ENCODE results near the gene FHIT.

The FHIT gene

GRCh38 chr3:60453326-60453725 lies 797.9 kb downstream of the FHIT start:
- H3K27me3 ChIP-seq (ENCODE audit: insufficient read depth, low read length): no peaks in the 10 kb centered on the region
- H3K27ac ChIP-seq (ENCODE audit: low read depth, low read length): no peak overlapping the region
- H2AFZ ChIP-seq (ENCODE audit: low read length, unreplicated experiment): no peak overlapping the region
- no peaks in the 10 kb centered on the region for H3K36me3 ChIP-seq (ENCODE audit: insufficient read depth, low read length)
- H3K4me3 ChIP-seq (ENCODE audit: low read depth, low read length): no peak overlapping the region
- H3K79me2 ChIP-seq (ENCODE audit: control insufficient read depth, insufficient read depth, low read length, unreplicated experiment): no peaks in the 10 kb centered on the region
- no peaks in the 10 kb centered on the region for H3K4me1 ChIP-seq (ENCODE audit: control insufficient read depth, insufficient read depth, low read length, unreplicated experiment)

- no peak overlapping the region for H3K4me3 ChIP-seq (ENCODE audit: low read depth, low read length)
- no peaks in the 10 kb centered on the region for H3K36me3 ChIP-seq (ENCODE audit: insufficient read depth, low read length)
- H3K4me1 ChIP-seq (ENCODE audit: control insufficient read depth, insufficient read depth, low read length, unreplicated experiment): no peaks in the 10 kb centered on the region
- no peak overlapping the region for H2AFZ ChIP-seq (ENCODE audit: low read length, unreplicated experiment)
- no peaks in the 10 kb centered on the region for H3K79me2 ChIP-seq (ENCODE audit: control insufficient read depth, insufficient read depth, low read length, unreplicated experiment)
- no peak overlapping the region for H3K27ac ChIP-seq (ENCODE audit: low read depth, low read length)
- H3K27me3 ChIP-seq (ENCODE audit: insufficient read depth, low read length): no peaks in the 10 kb centered on the region
These were observed 802.6 kb downstream of the FHIT start for GRCh38 chr3:60448696-60449095.

- Histone ChIP-seq H3K4me1 (ENCODE audit: control insufficient read depth, insufficient read depth, low read length, unreplicated experiment) (no peaks in the 10 kb centered on the region), H3K4me3 (ENCODE audit: low read depth, low read length) (no peak overlapping the region), H3K79me2 (ENCODE audit: control insufficient read depth, insufficient read depth, low read length, unreplicated experiment) (no peaks in the 10 kb centered on the region), H3K36me3 (ENCODE audit: insufficient read depth, low read length) (no peaks in the 10 kb centered on the region), H3K27ac (ENCODE audit: low read depth, low read length) (no peak overlapping the region), H3K27me3 (ENCODE audit: insufficient read depth, low read length) (no peaks in the 10 kb centered on the region), H2AFZ (ENCODE audit: low read length, unreplicated experiment) (no peak overlapping the region)
These were observed 805.8 kb downstream of the FHIT start for GRCh38 chr3:60445446-60445845.

- no peak overlapping the region for H3K27ac ChIP-seq (ENCODE audit: low read depth, low read length)
- no peaks in the 10 kb centered on the region for H3K36me3 ChIP-seq (ENCODE audit: insufficient read depth, low read length)
- no peak overlapping the region for H3K4me3 ChIP-seq (ENCODE audit: low read depth, low read length)
- H3K4me1 ChIP-seq (ENCODE audit: control insufficient read depth, insufficient read depth, low read length, unreplicated experiment): no peaks in the 10 kb centered on the region
- no peaks in the 10 kb centered on the region for H3K27me3 ChIP-seq (ENCODE audit: insufficient read depth, low read length)
- H2AFZ ChIP-seq (ENCODE audit: low read length, unreplicated experiment): no peak overlapping the region
- H3K79me2 ChIP-seq (ENCODE audit: control insufficient read depth, insufficient read depth, low read length, unreplicated experiment): no peaks in the 10 kb centered on the region
These were observed 806.3 kb downstream of the FHIT start for GRCh38 chr3:60444898-60445437.

GRCh38 chr3:60440869-60441268 lies 810.4 kb downstream of the FHIT start:
- H3K79me2 ChIP-seq (ENCODE audit: control insufficient read depth, insufficient read depth, low read length, unreplicated experiment): no peaks in the 10 kb centered on the region
- H3K4me3 ChIP-seq (ENCODE audit: low read depth, low read length): no peak overlapping the region
- no peak overlapping the region for H2AFZ ChIP-seq (ENCODE audit: low read length, unreplicated experiment)
- no peaks in the 10 kb centered on the region for H3K27me3 ChIP-seq (ENCODE audit: insufficient read depth, low read length)
- H3K27ac ChIP-seq (ENCODE audit: low read depth, low read length): no peak overlapping the region
- no peaks in the 10 kb centered on the region for H3K4me1 ChIP-seq (ENCODE audit: control insufficient read depth, insufficient read depth, low read length, unreplicated experiment)
- H3K36me3 ChIP-seq (ENCODE audit: insufficient read depth, low read length): no peaks in the 10 kb centered on the region

GRCh38 chr3:60435941-60436650 lies 815.2 kb downstream of the FHIT start:
- no peaks in the 10 kb centered on the region for H3K79me2 ChIP-seq (ENCODE audit: control insufficient read depth, insufficient read depth, low read length, unreplicated experiment)
- H3K27ac ChIP-seq (ENCODE audit: low read depth, low read length): no peak overlapping the region
- no peak overlapping the region for H2AFZ ChIP-seq (ENCODE audit: low read length, unreplicated experiment)
- no peak overlapping the region for H3K4me3 ChIP-seq (ENCODE audit: low read depth, low read length)
- H3K4me1 ChIP-seq (ENCODE audit: control insufficient read depth, insufficient read depth, low read length, unreplicated experiment): no peaks in the 10 kb centered on the region
- no peaks in the 10 kb centered on the region for H3K27me3 ChIP-seq (ENCODE audit: insufficient read depth, low read length)
- H3K36me3 ChIP-seq (ENCODE audit: insufficient read depth, low read length): no peaks in the 10 kb centered on the region

GRCh38 chr3:60434950-60435349 lies 816.3 kb downstream of the FHIT start:
- Histone ChIP-seq H3K27ac (ENCODE audit: low read depth, low read length) (no peak overlapping the region), H3K79me2 (ENCODE audit: control insufficient read depth, insufficient read depth, low read length, unreplicated experiment) (no peaks in the 10 kb centered on the region), H3K27me3 (ENCODE audit: insufficient read depth, low read length) (no peaks in the 10 kb centered on the region), H2AFZ (ENCODE audit: low read length, unreplicated experiment) (no peak overlapping the region), H3K4me3 (ENCODE audit: low read depth, low read length) (no peak overlapping the region), H3K36me3 (ENCODE audit: insufficient read depth, low read length) (no peaks in the 10 kb centered on the region), H3K4me1 (ENCODE audit: control insufficient read depth, insufficient read depth, low read length, unreplicated experiment) (no peaks in the 10 kb centered on the region)

- Histone ChIP-seq H3K27me3 (ENCODE audit: insufficient read depth, low read length) (no peaks in the 10 kb centered on the region), H3K4me3 (ENCODE audit: low read depth, low read length) (no peak overlapping the region), H3K36me3 (ENCODE audit: insufficient read depth, low read length) (no peaks in the 10 kb centered on the region), H3K4me1 (ENCODE audit: control insufficient read depth, insufficient read depth, low read length, unreplicated experiment) (no peaks in the 10 kb centered on the region), H3K79me2 (ENCODE audit: control insufficient read depth, insufficient read depth, low read length, unreplicated experiment) (no peaks in the 10 kb centered on the region), H2AFZ (ENCODE audit: low read length, unreplicated experiment) (no peak overlapping the region), H3K27ac (ENCODE audit: low read depth, low read length) (no peak overlapping the region)
These were observed 816.9 kb downstream of the FHIT start for GRCh38 chr3:60434323-60434722.

GRCh38 chr3:60431599-60431958 lies 819.7 kb downstream of the FHIT start:
- Histone ChIP-seq H3K27ac (ENCODE audit: low read depth, low read length) (no peak overlapping the region), H3K79me2 (ENCODE audit: control insufficient read depth, insufficient read depth, low read length, unreplicated experiment) (no peaks in the 10 kb centered on the region), H2AFZ (ENCODE audit: low read length, unreplicated experiment) (no peak overlapping the region), H3K4me1 (ENCODE audit: control insufficient read depth, insufficient read depth, low read length, unreplicated experiment) (no peaks in the 10 kb centered on the region), H3K36me3 (ENCODE audit: insufficient read depth, low read length) (no peaks in the 10 kb centered on the region), H3K4me3 (ENCODE audit: low read depth, low read length) (no peak overlapping the region), H3K27me3 (ENCODE audit: insufficient read depth, low read length) (no peaks in the 10 kb centered on the region)

GRCh38 chr3:60430205-60430604 lies 821.0 kb downstream of the FHIT start:
- Histone ChIP-seq H3K4me3 (ENCODE audit: low read depth, low read length) (no peak overlapping the region), H3K4me1 (ENCODE audit: control insufficient read depth, insufficient read depth, low read length, unreplicated experiment) (no peaks in the 10 kb centered on the region)

GRCh38 chr3:60427109-60427508 lies 824.1 kb downstream of the FHIT start:
- H3K4me1 ChIP-seq (ENCODE audit: control insufficient read depth, insufficient read depth, low read length, unreplicated experiment): no peaks in the 10 kb centered on the region
- H3K27ac ChIP-seq (ENCODE audit: low read depth, low read length): no peak overlapping the region
- H3K4me3 ChIP-seq (ENCODE audit: low read depth, low read length): no peak overlapping the region
- no peak overlapping the region for H2AFZ ChIP-seq (ENCODE audit: low read length, unreplicated experiment)
- H3K27me3 ChIP-seq (ENCODE audit: insufficient read depth, low read length): no peaks in the 10 kb centered on the region
- H3K36me3 ChIP-seq (ENCODE audit: insufficient read depth, low read length): no peaks in the 10 kb centered on the region
- H3K79me2 ChIP-seq (ENCODE audit: control insufficient read depth, insufficient read depth, low read length, unreplicated experiment): no peaks in the 10 kb centered on the region

More at GRCh38 chr3:60430205-60430604, 821.0 kb downstream of the FHIT start:
- Histone ChIP-seq H2AFZ (ENCODE audit: low read length, unreplicated experiment) (no peak overlapping the region), H3K36me3 (ENCODE audit: insufficient read depth, low read length) (no peaks in the 10 kb centered on the region), H3K27me3 (ENCODE audit: insufficient read depth, low read length) (no peaks in the 10 kb centered on the region), H3K27ac (ENCODE audit: low read depth, low read length) (no peak overlapping the region), H3K79me2 (ENCODE audit: control insufficient read depth, insufficient read depth, low read length, unreplicated experiment) (no peaks in the 10 kb centered on the region)

Measured in ACC112 (cell line).